C4-2B (cell line): ENCODE results near the gene CATSPERD.

Experiments
- H3K27ac ChIP-seq: fragments of 450-650 bp; 2 replicates; pipeline ENCODE4 v1.5.1; 2017
- ZFX ChIP-seq: fragments of 450-650 bp; IDR thresholded peaks from 2 replicates; pipeline ENCODE4 v1.6.1; 2017
- TF ChIP-seq, protein P1 (sequence below): fragments of 450-650 bp; conservative IDR thresholded peaks from 2 replicates; pipeline ENCODE4 v1.5.1; 2017; ENCODE audit warnings: mild to moderate bottlenecking

Gene CATSPERD

DNA sequence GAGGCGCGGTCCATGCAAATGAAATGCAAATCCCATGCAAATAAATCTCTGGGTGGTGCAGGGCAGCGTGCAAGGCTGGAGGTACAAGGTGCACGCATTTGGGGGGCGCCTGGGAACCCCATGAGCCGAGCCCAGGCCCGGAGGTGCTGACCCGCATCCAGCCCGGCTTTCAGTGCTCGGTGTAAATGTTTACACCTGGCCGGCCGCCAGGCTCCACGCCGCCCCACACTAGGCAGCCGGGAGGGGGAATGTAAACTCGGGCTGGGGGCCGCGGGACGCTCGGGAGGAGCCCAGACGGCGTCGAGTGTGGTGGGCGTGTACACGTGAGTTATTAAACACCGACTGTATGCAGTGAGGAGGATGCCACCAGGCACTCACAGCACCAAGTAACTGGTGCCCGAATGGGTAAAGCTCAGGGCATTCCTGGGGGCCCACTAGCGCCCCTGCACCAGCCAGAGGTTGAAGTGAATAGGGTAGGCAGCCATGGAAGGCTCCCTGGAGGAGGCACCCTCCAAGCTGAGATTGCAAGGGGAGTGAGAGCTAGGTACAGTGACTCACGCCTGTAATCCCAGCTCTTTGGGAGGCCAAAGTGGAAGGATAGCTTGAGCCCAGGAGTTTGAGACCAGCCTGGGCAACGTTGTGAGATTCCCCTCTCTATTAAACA, 101.9 kb downstream of the CATSPERD start:
- TF ChIP-seq ZFX, result no peak
- TF ChIP-seq, protein P1, sequence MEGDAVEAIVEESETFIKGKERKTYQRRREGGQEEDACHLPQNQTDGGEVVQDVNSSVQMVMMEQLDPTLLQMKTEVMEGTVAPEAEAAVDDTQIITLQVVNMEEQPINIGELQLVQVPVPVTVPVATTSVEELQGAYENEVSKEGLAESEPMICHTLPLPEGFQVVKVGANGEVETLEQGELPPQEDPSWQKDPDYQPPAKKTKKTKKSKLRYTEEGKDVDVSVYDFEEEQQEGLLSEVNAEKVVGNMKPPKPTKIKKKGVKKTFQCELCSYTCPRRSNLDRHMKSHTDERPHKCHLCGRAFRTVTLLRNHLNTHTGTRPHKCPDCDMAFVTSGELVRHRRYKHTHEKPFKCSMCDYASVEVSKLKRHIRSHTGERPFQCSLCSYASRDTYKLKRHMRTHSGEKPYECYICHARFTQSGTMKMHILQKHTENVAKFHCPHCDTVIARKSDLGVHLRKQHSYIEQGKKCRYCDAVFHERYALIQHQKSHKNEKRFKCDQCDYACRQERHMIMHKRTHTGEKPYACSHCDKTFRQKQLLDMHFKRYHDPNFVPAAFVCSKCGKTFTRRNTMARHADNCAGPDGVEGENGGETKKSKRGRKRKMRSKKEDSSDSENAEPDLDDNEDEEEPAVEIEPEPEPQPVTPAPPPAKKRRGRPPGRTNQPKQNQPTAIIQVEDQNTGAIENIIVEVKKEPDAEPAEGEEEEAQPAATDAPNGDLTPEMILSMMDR, result no peak

DNA sequence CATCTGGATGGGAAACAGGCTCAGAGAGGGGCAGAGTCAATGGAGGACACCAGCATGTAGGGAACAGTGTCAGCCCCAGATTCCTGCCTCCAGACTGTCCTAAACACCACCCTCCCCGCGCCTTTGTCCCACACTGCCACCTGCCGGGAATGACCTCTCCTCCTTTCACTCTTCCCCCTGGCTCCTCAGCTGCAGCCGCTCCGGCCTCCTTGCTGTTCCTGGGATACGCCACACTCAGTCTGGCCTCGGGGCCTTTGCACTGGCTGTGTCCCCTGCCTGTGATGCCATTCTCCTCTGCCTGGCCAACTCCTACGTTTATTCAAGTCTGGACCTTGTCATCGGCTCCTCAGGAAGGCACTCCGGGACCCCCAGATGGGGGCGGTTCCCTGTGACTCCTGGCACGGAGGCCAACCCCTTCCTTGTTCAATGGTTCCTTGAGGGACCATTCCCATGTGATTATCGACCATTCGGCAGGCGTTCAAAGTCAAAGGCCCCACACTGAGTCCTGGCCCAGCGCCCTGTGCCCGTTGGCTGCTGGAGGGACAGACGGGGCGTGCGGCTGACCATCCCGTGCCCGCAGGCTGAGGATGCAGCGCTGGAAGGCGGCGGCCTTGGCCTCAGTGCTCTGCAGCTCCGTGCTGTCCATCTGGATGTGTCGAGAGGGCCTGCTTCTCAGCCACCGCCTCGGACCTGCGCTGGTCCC, 103.3 kb downstream of the CATSPERD start:
- no peak for TF ChIP-seq ZFX
- TF ChIP-seq, protein P1, result peak; percentile 84

More for the DNA sequence above, 101.9 kb downstream of the CATSPERD start:
- H3K27ac ChIP-seq, result no peak overlapping the region

GRCh38 chr19:5824751-5825150, 104.3 kb downstream of the CATSPERD start:
- no peak for TF ChIP-seq ZFX
- TF ChIP-seq, protein P1, result no peak

More for the DNA sequence above, 103.3 kb downstream of the CATSPERD start:
- no peak overlapping the region for H3K27ac ChIP-seq

GRCh38 chr19:5825178-5825577, 104.7 kb downstream of the CATSPERD start:
- H3K27ac ChIP-seq, result no peak overlapping the region
- no peak for TF ChIP-seq ZFX
- TF ChIP-seq, protein P1, result no peak

More at GRCh38 chr19:5824751-5825150, 104.3 kb downstream of the CATSPERD start:
- no peak overlapping the region for H3K27ac ChIP-seq

DNA sequence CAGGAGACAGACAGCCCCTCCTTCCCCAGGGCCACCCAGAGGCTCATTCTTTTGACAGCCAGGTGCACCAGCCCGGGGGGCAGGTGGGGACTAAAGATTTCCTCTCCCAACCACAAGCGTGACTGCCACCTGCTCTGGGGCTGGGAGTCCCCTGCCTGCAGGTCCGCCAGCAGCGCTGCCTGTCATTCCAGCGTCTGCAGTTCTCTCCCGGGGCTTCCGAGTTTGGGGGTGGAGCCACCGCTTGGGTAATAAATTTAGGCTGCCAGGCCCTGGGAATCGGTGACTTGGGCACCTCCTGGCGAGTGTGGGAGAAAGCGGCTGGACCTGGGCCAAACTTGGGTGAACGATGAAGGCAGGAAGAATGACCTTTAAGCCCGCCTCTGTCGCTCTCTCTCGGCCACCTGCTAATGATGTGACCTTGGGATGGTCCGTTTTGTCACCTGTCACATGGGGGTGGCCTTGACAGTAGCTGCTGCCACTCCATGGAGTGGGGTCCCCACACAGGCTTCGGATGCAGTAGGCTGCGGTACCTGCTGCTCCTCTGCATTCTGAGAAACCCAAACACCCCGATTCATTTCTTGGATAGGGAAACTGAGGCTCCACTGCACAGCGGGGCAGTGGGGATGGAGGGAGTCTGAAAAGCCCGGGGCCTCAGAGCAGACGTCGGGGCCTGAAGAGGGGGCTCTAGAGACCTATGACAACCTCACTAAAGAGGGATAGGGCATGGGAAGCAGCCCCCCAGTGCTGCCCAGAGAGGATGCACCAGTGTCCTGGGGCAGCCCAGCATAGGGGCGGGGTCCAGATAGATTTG, 106.3 kb downstream of the CATSPERD start:
- peak overlapping the region; percentile 84; the same call in 1 of the 2 replicates for H3K27ac ChIP-seq
- no peak for TF ChIP-seq ZFX
- TF ChIP-seq, protein P1, result no peak

DNA sequence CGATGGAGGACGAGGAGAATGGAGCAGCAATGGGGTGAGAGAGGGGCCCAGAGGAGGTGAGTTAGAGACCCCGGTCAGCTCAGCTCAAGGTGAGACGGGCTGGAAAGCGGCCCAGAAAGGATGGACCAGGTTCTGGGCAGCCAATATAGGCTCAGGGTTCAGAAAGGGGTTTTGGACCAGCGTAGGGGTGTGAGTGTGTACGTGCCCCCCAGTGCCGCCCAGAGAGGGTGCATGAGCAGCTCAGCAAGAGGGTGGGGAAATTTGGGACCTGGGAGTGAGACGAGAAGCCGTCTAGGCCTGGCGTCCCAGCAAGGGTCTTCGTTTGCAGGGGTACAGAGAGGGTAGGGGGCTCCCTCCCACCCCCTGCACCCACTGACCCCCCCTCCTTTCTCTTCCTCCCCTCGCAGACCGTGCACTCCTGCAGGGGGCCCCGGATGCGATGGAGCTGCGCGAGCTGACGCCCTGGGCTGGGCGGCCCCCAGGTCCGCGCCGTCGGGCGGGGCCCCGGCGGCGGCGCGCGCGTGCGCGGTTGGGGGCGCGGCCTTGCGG, 107.0 kb downstream of the CATSPERD start:
- peak overlapping the region; percentile 84 for H3K27ac ChIP-seq
- TF ChIP-seq ZFX, result no peak
- TF ChIP-seq, protein P1, result no peak
